T-helper 1 cell treated with Interleukin-12 subunit alpha and Interleukin-12 subunit beta and Interleukin-4 antibody, amounts not matched to agents 30 ng/mL and 1 ng/mL, for 36 hours (primary cell): ENCODE results near the gene DALRD3. TPM values are rescaled to one million over a fixed set of nuclear protein-coding genes. Genes with fewer than 3 reads are reported as not detected.

Experiments
- intact Hi-C: fragments of 100-400 bp; cut with micrococcal nuclease; formaldehyde crosslinking; loops from one replicate; pipeline ENCODE4 v1.15.1; 2024
- total RNA-seq: library from RNA; stranded (reverse); gene quantifications from 2 replicates; pipeline ENCODE4 v1.2.3, GENCODE V29; 2022

The DALRD3 gene
- total RNA-seq, 1 donor from 2014 or later, result 23.1 TPM

DNA sequence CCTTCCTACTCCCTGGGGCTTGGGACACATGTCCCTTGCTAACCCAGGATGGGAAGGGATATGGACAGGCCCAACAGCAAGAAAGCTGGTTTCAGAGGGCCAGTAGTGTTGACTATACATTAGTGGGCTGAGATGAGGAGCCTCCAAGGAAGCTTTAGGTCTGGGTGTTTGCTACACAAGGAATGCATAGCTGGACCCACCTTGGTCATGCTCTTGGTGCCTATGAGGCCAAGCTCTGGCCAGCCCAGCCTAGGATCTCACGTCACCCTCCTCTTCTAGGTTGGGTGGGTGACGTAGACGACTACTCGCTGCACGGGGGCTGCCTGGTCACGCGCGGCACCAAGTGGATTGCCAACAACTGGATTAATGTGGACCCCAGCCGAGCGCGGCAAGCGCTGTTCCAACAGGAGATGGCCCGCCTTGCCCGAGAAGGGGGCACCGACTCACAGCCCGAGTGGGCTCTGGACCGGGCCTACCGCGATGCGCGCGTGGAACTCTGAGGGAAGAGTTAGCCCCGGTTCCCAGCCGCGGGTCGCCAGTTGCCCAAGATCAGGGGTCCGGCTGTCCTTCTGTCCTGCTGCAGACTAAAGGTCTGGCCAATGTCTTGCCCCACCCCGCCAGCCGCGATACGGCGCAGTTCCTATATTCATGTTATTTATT, 11.8 kb downstream of the DALRD3 start:
- intact Hi-C loops, result loop anchor here (1.0 to 10.0 kb wide), 14 partner anchors 15 to 931 kb away; partner anchors contain the start of genes APEH, ARIH2, CELSR3 and IMPDH2

DNA sequence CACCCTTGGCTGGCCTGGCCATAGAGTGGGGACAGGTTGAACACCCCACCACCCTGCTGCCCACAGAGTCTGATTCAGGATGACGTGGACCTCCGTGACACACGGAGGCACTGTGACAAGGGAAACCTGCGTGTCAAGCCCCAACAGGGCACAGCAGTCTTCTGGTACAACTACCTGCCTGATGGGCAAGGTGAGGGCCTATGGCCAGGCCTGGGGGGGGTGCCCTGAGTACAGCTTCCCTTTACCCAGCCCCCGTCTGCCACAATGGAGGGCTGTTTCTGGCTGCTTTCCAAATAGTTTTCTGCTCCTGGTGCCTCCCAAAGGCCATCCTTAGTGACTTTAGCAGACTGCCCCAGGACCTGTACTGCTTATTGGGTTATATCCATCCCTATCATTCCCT, 12.4 kb downstream of the DALRD3 start:
- intact Hi-C loops, result loop anchor here (2.0 to 10.0 kb wide), 7 partner anchors 87 to 931 kb away; partner anchors contain the start of genes APEH, ARIH2, CELSR3 and RHOA

DNA sequence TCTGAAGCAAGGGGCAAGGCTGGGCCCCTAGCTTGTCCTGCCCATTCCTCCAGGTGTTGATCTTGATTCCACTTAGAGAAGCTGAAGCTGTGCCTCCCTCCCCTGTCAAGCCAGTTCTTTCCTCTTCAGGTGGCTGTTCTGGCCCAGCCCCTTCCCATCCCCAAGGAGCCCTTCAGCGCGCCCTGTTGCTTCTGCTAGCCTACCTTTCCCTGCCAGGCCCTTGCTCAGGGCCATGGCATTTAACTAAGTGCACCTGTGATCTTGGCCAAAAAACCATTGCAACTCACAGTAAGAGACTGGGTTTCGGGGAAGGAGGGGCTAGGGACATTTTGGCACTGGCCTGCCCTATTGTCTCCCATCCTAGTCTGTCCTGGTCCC, 13.1 kb downstream of the DALRD3 start:
- intact Hi-C loops, result loop anchor here (5.0 to 10.0 kb wide), 6 partner anchors 343 to 932 kb away; partner anchors contain the start of genes APEH, CELSR3, RHOA and TCTA

DNA sequence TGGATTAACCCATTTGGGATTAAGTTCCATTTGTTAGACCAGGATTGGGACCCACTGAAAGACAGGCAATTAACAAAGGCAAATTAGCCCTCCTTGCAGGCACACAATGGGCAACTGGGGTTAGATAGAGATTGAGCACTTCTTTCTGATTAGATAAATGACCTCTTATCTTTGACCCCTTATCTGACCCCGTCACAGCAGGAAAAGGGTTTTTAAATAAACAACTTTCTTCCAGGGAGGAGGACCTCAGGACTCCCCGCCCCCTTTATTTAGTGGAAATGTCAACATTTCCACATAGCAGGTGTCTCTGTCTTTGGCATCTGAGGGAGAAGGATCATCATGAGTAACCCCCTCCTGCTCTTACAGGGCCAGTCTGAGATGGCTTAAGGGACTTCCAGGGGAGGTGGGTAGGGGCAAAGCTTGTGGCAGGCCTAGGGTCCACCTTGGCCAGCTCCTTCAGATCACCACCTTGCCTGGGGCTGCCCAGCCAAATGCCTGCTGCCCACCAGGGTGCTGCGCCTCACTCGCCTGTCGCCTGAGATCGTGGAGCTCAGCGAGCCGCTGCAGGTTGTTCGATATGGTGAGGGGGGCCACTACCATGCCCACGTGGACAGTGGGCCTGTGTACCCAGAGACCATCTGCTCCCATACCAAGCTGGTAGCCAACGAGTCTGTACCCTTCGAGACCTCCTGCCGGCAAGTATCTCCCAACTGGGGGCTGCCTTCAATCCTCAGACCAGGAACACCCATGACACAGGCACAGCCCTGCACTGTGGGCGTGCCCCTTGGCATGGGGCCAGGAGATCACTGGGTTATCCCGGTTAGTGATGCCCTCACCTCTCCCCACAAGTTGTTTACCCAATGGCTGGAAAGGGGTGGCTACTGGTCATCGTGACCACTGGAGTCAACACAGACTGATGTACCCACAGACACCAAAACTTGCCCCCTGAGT, 13.8 kb downstream of the DALRD3 start:
- intact Hi-C loops, result loop anchor here (5.0 to 10.0 kb wide), 6 partner anchors 342 to 933 kb away; partner anchors contain the start of genes APEH, CELSR3, RHOA and TCTA

DNA sequence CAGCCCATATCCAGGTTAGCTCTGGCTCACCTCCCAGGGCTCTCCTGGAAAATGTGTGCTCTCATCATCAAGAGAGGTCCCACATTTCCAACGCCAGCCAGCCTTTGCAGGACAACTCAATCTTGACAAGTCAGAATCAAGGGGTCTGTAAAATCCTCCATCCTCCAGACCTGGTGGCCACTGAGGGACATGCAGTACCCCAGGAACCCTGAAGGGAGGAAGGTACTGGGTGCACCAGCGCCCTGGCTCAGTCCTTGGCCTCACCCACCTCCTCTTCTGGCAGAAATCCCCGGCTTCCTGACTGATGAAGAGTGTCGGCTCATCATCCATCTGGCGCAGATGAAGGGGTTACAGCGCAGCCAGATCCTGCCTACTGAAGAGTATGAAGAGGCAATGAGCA, 17.2 kb downstream of the DALRD3 start:
- intact Hi-C loops, result loop anchor here (10.0 kb wide), 1 partner anchor 526 kb away; no protein-coding TSS in a partner anchor

DNA sequence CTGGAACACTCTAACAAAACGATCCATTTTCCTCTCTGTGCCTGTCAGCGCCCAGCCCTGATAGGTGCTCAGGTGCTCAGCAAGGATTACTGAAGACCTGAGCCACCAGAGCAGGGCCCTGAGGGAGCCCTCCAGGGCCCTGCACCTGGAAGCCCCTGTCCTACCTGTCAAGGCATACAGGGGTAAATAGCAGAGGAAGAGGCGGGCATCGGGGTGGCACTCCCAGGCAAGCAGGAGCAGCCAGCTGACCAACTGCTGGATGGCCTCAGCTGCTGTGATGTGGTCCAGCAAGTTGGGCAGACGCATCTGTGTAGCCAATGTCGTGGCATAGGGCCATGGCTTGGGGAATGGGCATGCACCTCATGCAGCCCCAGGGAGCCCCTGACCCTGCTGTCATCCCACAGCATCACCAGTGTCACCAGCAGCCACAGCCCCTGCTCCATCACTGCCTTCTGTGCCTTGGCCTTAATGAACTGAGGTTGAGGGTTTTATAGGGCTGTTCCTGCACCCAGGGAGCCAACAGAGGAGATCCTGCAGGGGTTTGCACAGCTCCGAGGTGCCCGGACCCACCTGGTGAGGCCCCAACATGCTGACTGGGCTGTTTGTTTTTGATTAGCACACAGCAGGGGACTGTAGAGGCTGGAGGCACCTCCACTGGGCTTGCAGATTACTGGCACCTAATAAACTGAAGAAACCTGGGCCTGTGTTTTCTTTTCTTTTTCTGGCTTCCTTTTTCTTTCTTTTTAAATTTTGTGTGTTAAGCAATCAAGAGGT, 19.1 kb downstream of the DALRD3 start:
- intact Hi-C loops, result no loop called here

DNA sequence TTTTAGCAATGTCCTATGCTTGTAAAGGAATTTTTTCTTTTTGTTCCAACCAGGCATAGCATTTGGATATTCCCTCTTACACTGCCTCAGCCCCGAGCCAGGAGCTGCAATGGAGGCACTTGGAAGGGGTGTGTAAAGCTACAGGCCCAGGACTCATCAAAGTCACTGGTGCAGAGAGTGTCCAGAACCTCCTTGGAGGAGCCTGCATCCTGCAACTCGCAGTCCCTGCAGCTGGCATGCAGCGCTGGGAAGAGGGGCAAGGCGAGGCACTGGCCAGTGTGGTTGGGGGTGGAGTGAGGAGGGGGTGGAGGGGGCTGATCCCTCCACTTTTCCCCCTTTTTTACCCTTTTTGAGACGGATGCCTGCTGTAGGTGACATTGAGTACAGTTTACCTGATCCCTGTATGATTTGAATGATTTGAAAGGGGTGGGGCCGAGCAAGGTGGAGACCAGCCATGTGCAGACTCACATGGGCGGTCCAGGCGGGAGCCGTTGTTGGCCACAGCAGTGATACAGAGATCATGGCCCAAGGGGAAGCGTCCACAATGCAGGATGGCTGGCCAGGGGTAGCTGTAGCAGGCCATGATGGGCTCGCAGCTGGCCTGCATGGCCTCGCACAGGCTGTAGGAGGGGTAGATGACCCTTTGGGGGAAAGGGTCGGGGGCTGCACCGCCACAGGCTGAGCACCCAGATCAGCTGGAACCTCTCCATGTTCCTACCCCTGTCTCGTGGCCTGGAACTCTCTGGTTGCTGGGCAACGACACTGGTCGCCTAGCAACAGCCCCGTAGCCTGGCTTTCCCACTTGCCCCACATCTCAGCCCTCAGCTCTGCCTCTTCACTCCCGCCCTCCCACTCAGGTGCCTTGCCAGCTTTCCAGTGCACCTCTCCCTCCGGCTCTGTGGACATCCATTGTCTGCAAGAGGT, 20.4 kb downstream of the DALRD3 start:
- intact Hi-C loops, result no loop called here

DNA sequence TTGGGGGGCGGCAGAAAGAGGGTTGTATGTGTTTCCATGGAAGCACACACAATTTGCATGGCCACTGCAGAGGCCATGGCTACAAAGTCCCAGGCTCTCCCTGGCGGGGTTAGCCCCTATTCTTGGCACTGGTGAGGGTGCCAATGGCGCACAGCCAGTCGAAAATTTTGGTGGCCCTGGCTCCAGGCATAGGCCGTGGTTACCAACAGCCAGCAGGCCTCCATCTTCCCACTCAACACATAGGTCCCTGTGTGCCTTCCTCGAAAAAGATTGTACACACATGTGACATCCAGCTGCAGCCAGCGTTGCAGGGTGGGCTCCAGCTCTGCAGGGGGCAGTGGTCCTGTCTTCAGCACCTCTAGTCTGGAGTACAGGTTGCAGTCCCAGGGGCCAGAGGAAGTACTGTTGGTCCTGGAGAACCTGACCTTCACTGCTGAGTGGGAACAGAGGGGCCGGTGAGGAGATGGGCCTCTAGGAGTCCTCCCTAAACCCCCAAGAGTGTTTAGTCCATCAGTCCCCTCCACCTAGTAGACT, 21.2 kb downstream of the DALRD3 start:
- intact Hi-C loops, result no loop called here

DNA sequence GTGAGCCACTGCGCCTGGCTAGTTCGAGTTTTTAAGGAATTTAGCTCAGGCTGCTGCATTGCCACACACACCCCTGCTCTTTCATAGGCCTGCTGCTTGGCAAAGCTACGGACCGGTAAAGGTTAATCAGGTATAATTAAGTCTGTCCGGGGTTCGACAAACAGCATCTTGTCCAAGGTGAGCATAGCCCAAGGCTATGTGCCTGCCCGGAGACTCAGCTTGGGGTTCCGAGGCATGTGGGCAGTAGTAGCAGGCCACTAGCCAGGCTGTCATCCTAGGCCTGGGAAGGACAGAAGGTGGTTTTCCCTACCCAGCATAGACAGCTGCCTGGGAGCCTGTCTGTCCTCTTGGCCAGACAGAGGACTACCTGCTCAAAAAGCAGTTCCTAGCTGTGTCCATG, 21.7 kb downstream of the DALRD3 start:
- intact Hi-C loops, result no loop called here

DNA sequence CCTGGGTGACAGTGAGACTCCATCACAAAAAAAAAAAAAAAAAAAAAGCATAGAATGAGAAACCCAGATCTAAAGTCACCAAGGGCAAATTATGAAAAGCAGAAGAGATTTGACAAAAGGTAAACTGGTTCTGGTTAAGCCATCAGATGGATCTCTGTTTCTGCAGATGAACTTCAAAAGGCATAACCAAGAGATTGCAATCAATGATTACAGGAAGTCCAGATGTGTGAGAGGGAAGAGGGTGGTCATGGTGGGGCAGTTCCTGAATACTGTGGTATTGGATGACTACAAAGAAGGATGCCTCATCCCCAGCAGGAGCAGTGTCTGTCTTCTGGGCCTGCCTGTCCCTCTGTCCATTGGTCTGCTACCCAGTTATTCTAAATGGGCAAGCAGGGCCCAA, 24.5 kb downstream of the DALRD3 start:
- intact Hi-C loops, result no loop called here

DNA sequence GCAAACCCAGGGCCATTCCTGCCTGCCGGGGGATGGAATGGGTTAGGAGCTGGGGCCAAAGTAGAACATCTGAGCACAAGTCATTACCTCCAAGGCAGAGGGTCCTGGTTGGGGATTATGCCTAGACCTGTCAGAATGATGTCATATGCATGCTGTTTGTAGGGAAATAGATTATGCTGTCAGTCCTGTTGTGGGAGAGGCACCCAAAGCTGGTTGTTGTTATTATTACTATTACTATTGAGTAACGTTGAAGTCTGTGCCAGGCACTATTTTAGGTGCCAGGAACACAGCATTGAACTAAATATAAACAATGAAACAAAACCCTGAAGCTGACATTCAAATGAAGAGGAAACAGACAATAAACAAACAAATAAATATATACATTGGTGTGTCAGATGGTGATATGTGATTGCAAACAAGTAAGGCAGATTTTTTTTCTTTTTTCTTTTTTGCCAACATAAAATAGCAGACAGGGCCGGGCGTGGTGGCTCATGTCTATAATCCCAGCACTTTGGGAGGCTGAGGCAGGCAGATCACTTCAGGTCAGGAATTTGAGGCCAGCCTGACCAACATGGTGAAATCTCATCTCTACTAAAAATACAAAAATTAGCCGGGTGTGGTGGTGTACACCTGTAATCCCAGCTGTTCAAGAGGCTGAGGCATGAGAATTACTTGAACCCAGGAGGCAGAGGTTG, 26.4 kb downstream of the DALRD3 start:
- intact Hi-C loops, result no loop called here

DNA sequence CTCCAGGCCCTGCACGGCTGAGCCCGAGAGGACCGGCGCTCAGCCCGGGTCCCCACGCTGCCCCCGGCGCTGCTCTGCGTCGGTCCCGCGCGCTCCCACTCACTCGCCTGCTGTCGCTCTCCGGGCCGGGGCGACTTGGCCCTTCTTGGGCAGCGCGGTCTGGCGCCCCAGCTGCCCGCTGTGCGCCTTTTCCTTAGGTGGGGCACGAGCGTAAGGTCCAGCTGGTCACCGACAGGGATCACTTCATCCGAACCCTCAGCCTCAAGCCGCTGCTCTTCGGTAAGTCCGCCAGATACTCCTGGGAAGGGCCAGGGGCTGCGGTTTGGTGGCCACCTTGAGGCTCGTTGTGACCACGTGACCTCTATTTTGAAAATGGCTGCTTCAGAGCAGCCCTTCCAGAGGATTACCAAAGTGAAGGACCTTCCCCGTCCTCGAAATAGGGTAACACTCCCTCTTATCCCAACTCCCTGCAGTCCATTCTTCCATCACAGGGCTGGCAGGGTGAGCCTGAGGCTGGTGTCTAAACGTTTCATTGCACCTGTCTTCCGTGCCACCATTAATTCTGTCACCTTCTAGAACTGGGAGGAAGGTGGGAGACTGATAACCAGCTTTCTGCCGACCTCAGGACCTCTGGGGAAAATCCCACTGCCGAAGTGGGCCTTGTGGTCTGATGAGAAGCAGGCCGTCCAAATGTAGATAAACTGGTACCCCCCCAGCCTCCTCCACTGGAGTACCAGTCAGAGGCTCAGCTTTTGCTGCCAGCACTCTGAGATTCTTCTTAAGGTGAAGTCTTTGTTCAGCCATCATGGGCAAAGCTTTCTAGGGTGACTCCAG, 27.5 kb downstream of the DALRD3 start:
- intact Hi-C loops, result loop anchor here (1.0 kb wide), 2 partner anchors 16 to 30 kb away; partner anchors contain the start of gene WDR6

DNA sequence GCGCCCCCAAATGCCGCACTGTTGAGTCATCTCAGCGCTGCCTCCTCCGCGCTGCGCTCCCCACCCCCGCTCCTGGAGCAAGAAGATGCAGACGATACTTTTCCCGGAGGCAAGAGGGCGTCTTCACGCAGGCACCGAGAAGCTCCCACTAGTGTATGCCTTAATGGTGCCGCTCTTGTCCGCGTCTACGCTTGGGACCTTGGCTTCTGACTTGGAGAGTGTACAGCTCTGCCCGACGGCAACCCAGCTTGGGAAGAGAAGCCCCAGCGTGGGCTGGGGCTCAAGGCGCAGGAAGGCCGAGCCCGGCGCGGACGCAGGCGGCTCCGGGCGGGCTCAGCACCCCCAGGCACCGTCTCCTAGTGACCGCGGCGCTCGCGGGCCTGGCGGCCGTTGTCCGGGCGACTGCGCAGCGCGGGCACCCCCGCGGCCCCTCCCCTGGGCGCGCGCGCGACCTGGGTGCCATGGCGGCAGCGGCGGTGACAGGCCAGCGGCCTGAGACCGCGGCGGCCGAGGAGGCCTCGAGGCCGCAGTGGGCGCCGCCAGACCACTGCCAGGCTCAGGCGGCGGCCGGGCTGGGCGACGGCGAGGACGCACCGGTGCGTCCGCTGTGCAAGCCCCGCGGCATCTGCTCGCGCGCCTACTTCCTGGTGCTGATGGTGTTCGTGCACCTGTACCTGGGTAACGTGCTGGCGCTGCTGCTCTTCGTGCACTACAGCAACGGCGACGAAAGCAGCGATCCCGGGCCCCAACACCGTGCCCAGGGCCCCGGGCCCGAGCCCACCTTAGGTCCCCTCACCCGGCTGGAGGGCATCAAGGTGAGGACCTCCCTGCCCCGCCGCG, 28.4 kb downstream of the DALRD3 start, which contains the start of gene P4HTM:
P4HTM (plus strand) TSS at position 446 of the 840 bp plus-strand sequence; CDS start at position 462, 16 bp downstream.
- intact Hi-C loops, result loop anchor here (1.0 kb wide), 2 partner anchors 17 to 31 kb away; partner anchors contain the start of gene WDR6

DNA sequence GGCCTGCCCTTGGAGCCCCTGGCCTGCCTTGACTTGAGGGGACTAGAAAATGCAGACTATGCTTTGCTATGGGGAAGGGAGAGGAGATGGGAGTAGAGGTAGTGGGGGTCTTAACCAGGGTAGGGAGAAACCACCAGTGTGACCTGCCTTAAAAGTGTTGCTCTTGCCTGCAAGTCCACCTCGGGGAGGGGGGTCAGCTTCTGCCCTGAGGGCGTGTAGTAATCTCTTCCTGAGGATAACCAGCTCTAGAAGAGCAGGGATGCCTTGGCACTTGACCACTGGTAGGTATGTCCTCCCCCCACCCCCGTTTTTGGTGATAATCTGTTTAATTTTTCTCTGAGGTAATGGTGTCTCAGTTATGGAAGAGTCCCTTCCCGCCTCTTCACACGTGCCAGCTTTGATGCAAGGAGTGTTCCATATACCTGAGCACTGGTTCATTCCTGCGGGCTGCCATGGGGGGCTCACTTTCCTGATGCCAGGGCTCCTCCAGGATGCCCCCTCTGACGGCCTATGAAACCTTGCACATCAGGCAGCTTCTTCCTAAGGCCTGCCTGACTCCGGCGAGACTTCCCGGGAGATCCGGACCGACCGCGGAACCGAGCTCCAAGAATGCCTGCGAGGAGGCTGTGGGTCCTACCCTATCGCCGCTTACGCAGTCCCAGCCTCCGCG, 29.1 kb downstream of the DALRD3 start:
- intact Hi-C loops, result no loop called here

DNA sequence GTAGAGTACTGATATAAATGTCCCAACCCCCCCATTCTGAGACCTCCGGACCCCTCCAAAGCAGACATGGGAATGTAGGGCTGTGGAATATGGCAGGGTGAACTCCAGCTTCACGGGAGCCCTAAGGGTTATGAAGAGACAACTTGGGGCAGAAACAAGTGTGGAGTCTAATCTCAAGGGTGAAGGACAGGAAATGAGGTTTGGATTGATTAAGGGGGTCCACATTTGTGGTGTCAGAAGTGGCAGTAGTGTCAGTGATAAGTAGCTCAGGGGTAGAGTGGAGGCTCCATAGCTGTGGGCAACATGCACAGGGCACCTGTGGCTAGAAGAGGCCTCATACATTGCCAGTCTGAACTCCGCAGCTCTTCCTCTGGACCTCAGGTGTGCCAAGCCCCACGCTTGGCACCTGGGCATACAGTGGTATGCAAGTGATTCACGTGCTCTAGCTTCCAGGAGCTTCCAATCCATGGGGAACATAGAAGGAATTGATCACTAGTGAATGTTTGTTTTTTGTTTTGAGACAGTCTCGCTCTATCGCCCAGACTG, 32.5 kb downstream of the DALRD3 start:
- intact Hi-C loops, result no loop called here

DNA sequence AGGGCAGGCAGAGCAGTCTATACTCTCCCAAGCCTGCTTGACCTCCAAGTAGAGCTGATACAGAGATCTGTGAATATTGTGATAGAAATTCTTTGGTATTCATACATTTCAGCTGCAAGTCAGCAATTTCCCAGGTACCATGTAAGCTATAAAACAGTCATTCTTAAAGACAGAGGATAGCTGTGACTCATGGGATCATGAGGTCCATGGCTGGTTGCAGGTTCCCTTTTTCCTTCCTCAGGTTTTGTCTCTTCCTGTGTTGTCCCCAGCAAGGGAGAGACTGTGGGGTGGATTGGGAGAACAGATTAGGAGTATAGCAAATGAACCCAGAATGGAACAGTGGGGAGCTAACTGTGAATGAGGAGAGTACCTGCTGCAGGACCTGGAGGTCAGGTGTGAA, 33.7 kb downstream of the DALRD3 start:
- intact Hi-C loops, result no loop called here
